ENCODE results near the gene APOH. TPM values are rescaled to one million over a fixed set of nuclear protein-coding genes. Genes with fewer than 3 reads are reported as not detected.
A peak's percentile ranks its signal among the peaks of the same experiment; 100 is the strongest.

The APOH gene
- total and polyA plus RNA-seq, 4 donors, result 0.39 to 15.4 (median 4.8) TPM

DNA sequence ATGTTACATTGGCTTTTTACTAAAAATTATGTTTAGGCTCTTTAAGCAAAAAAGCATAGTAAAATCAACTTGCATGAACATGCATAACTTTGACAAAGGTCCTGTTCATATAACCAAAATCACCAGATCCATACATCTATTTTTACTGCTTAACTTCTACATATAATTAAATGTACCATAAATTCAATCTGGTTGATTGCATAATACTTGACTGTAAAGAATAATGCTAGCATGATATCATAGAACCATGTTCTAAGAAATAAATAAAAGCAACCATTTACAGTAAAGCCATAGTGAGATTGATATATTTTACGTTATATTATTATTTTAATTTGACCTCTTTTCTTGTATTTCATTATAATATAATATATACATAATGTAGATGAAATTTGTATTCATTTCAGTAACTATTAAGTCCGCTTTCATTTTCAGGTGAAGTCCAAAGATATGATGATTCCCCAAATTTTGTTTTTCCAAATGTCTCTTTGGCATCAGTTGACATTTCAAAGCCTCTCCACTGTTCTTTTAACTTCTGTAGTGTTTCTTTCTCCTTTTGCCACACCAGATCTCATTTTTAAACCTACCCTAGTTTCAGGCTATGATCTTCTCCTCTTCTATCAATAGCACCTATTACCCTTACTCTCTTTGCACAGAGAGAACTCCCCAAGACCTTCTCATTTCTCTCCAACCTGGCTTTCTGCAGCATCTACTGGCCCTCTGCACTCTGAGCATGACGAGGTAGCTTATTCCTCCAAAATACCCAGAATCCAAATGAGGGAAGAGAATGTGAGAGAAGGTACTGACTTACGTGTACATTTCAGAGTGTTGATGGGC lies 1.8 kb downstream of the APOH start:
- 93 to 94% methylated on average over 4 of the region's 4 CpGs for WGBS, 2 donors
- peaks cover 0 to 12% (median 6%) of the 10 kb centered on the region in 5 donors for H3K4me1 ChIP-seq (ENCODE audit: control insufficient read depth in 5 of 5, insufficient read depth in 5 of 5, low read length in 5 of 5)
- no peaks in the 10 kb centered on the region for H3K36me3 ChIP-seq (ENCODE audit: control insufficient read depth in 4 of 4, insufficient read depth in 4 of 4, low read length in 4 of 4)
- DNase-seq, result no peak
- no peaks in the 10 kb centered on the region for H3K9me3 ChIP-seq (ENCODE audit: control insufficient read depth in 4 of 4, insufficient read depth in 3 of 4, low read length in 3 of 4)
- no peaks in the 10 kb centered on the region for H3K27me3 ChIP-seq (ENCODE audit: control insufficient read depth in 3 of 3, insufficient read depth in 3 of 3, low read length in 2 of 3)
- TF ChIP-seq, protein P1, sequence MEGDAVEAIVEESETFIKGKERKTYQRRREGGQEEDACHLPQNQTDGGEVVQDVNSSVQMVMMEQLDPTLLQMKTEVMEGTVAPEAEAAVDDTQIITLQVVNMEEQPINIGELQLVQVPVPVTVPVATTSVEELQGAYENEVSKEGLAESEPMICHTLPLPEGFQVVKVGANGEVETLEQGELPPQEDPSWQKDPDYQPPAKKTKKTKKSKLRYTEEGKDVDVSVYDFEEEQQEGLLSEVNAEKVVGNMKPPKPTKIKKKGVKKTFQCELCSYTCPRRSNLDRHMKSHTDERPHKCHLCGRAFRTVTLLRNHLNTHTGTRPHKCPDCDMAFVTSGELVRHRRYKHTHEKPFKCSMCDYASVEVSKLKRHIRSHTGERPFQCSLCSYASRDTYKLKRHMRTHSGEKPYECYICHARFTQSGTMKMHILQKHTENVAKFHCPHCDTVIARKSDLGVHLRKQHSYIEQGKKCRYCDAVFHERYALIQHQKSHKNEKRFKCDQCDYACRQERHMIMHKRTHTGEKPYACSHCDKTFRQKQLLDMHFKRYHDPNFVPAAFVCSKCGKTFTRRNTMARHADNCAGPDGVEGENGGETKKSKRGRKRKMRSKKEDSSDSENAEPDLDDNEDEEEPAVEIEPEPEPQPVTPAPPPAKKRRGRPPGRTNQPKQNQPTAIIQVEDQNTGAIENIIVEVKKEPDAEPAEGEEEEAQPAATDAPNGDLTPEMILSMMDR (IDR thresholded peaks at IDR 0.05; ENCODE audit: control extremely low read depth, extremely low read depth), result no peak
- no peak overlapping the region for H3K4me3 ChIP-seq
- no peak overlapping the region for H3K9ac ChIP-seq (ENCODE audit: insufficient read depth in 1 of 2, low read length in 2 of 2)
- no peak for ATAC-seq (ENCODE audit: insufficient read depth, low FRiP score)
- H3K27ac ChIP-seq (ENCODE audit: low read depth in 1 of 2, low read length in 1 of 2), result no peak overlapping the region

DNA sequence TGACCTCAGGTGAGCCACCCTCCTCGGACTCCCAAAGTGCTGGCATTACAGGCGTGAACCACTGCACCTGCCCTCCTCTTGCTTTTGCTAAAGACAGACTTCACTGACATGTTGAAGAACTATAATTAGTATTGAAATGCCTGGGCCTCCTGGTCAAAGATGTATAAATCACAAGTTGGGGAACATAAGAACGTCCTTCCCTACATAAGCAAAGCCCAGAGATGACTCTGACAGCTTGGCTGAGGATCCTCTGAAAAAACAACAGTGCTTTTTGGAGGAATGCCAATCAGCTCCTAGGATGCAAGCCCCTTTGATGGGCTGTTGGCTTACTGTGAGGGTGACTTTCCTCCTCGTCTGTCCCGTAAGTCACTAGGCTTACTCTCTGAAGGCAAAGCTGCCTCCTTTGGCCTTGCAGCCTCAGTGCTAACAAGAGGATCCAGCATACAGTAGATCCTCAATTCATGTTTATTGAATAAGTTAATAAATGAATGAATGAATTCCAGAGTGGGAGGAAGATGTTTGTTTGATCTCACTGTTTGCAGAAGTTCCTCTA lies 6.3 kb downstream of the APOH start:
- H3K27me3 ChIP-seq (ENCODE audit: control insufficient read depth in 3 of 3, insufficient read depth in 3 of 3, low read length in 2 of 3), result peaks cover 0 to 4% (median 0%) of the 10 kb centered on the region in 3 donors

DNA sequence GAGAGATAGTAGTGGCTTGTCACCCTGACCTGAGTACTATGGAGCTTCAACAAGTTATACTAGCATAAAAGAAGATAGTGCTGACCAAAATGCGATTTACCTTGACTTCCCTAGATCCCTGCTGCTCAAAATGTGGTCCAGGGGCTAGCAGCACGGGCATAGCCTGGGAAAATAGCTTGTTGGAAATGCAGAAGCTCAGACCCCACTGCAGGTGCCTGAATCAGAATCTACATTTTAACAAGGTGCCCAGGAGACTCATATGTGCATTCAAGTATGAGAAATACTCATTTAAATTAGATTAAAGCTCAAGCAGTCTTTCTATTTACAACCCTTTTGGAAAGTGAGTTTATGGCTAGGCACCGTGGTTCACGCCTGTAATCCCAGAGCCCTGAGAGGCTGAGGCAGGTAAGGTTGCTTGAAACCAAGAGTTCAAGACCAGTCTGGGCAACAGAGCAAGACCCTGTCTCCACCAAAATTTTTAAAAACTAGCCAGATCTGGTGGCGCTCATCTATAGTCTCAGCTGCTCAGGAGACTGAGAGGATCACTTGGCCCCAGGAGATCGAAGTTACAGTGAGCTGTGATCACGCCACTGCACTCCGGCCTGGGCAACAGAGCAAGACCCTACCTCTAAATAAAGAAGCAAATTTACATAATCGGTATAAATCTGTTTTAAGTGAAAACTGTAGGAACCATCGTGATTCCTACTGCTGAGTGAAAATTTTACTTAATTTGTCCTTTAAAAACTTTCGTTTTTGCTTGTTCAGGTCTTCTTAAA lies 7.3 kb downstream of the APOH start:
- ATAC-seq (ENCODE audit: insufficient read depth, low FRiP score), result no peak
- no peaks in the 10 kb centered on the region for H3K36me3 ChIP-seq (ENCODE audit: control insufficient read depth in 4 of 4, insufficient read depth in 4 of 4, low read length in 4 of 4)
- DNase-seq, result no peak
- no peak overlapping the region for H3K9ac ChIP-seq (ENCODE audit: insufficient read depth in 1 of 2, low read length in 2 of 2)
- TF ChIP-seq, protein P1 (IDR thresholded peaks at IDR 0.05; ENCODE audit: control extremely low read depth, extremely low read depth), result no peak
- no peak overlapping the region for H3K4me3 ChIP-seq
- no peaks in the 10 kb centered on the region for H3K9me3 ChIP-seq (ENCODE audit: control insufficient read depth in 4 of 4, insufficient read depth in 3 of 4, low read length in 3 of 4)
- peaks cover 0 to 4% (median 0%) of the 10 kb centered on the region in 3 donors for H3K27me3 ChIP-seq (ENCODE audit: control insufficient read depth in 3 of 3, insufficient read depth in 3 of 3, low read length in 2 of 3)
- 90% methylated on average over 11 of the region's 11 CpGs for WGBS, 2 donors
- H3K27ac ChIP-seq (ENCODE audit: low read depth in 1 of 2, low read length in 1 of 2), result no peak overlapping the region
- H3K4me1 ChIP-seq (ENCODE audit: control insufficient read depth in 5 of 5, insufficient read depth in 5 of 5, low read length in 5 of 5), result no peaks in the 10 kb centered on the region

More for the DNA sequence above, 6.3 kb downstream of the APOH start:
- ATAC-seq (ENCODE audit: insufficient read depth, low FRiP score) (no peak), DNase-seq (peak in 1 of 3 donors; percentile 35)
- Histone ChIP-seq H3K4me1 (ENCODE audit: control insufficient read depth in 5 of 5, insufficient read depth in 5 of 5, low read length in 5 of 5) (no peaks in the 10 kb centered on the region), H3K9me3 (ENCODE audit: control insufficient read depth in 4 of 4, insufficient read depth in 3 of 4, low read length in 3 of 4) (no peaks in the 10 kb centered on the region), H3K36me3 (ENCODE audit: control insufficient read depth in 4 of 4, insufficient read depth in 4 of 4, low read length in 4 of 4) (no peaks in the 10 kb centered on the region), H3K9ac (ENCODE audit: insufficient read depth in 1 of 2, low read length in 2 of 2) (no peak overlapping the region), H3K4me3 (no peak overlapping the region), H3K27ac (ENCODE audit: low read depth in 1 of 2, low read length in 1 of 2) (no peak overlapping the region)
- WGBS, 2 donors, result 84 to 91% methylated on average over 5 of the region's 5 CpGs
- TF ChIP-seq, protein P1 (IDR thresholded peaks at IDR 0.05; ENCODE audit: control extremely low read depth, extremely low read depth), result no peak
